GM19395 (cell line): Measurements from ENCODE around the gene CA10.

ENCODE experiments used
- ATAC-seq: cut with Tn5 transposase; IDR thresholded peaks from one replicate; pipeline ENCODE4 v1.9.1; 2021; ENCODE audit warnings: mild to moderate bottlenecking, moderate library complexity; ENCODE audit not compliant: unreplicated experiment

The CA10 gene

GRCh38 chr17:52147872-52148271, 10.6 kb downstream of the CA10 start:
- peak; percentile 78 for ATAC-seq

GRCh38 chr17:52147431-52147830, 11.1 kb downstream of the CA10 start:
- peak; percentile 56 for ATAC-seq

GRCh38 chr17:52145476-52145875, 13.0 kb downstream of the CA10 start:
- no peak for ATAC-seq

GRCh38 chr17:52143542-52143941, 15.0 kb downstream of the CA10 start:
- no peak for ATAC-seq

GRCh38 chr17:52140601-52141000, 17.9 kb downstream of the CA10 start:
- ATAC-seq, result no peak

DNA sequence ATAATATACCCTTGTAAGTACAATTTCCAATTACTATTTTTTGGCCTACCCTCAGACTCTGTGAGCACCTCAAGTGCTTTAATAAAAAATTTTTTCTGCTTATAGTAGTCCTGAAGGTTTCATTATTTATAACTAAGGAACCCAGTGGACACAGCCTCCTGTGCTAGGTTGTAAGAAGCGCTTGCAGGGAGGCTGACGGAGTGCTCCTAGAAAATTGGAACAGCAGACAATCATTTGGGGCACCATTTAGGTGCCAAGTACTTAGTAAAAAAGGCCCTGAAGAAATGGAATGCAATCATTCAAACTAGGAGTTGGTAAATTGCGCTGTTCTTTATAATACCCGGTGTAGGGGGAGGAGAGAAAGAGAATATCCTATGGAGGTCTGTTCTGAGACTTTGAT, 19.8 kb downstream of the CA10 start:
- ATAC-seq, result no peak

DNA sequence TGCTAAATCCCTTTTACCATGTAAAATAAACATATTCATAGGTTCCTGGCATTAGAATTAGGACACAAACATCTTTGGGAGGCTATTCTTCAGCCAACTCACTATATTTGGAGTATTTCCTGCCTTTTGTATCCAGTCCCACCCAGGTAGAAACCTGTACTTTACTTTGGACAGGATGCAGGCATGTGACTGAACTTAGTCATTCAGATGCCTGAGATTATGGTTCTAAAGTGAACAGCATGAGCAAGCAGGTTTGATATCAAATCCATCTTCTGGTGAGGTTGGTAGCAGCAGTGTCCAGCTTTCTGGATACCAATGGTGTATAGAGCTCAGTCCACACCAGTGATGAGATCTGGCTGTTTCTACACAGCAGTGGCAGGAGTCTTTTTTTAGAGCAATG, 20.2 kb downstream of the CA10 start:
- no peak for ATAC-seq

GRCh38 chr17:52136166-52136565, 22.3 kb downstream of the CA10 start:
- no peak for ATAC-seq

- ATAC-seq, result no peak
These were observed 23.9 kb downstream of the CA10 start for GRCh38 chr17:52134641-52135040.

- no peak for ATAC-seq
These were observed 29.8 kb downstream of the CA10 start for GRCh38 chr17:52128721-52129120.

DNA sequence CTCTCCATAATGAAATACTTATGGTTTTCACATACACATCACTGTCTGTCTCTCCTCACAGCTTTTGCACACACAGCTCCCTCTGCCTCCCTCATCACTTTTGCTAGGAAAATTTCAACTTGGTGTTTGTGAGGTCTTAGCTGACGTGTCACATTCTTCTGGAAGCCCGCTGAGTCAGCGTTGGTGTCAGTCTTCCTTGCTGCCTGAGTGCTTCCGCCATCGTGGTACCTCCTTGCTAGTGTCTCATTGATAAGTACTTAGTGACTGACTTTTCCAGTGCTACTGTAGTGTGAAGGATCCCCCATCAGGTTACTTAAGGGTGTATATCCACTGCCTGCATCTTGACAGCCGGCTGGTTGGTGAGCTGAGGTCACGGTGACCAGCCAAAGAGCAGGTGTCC, 33.5 kb downstream of the CA10 start:
- no peak for ATAC-seq

GRCh38 chr17:52124561-52124960, 34.0 kb downstream of the CA10 start:
- ATAC-seq, result no peak

- no peak for ATAC-seq
These were observed 38.0 kb downstream of the CA10 start for GRCh38 chr17:52120465-52120864.

DNA sequence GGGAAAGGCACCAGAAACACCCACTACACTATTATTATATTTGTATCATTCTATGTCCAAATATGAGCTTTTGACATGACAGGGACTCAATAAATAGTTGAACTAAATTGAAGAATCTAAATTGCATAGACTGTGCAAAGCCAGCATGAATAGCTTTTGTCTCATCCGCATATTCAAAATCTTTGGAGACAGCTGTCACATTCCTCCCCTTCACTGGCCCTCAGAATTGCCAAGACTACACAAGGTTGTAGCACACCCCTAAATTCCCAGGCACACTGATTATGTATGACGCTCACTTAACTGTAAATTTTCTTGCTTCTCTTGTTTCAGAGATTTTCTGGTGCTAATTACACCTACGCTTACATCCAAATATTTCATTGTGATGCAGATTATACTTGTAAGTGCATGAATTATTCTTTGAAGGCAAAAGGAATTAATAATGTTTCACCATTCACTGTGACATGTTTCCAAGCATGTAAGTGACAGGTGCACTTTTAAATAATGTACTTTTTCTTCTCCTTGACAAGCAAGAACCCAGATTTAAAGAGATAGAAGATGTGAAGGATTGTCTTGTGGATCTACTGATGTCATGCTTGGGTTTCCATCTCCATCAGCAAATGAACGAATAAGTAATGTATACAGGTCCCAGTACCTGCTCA, 47.5 kb downstream of the CA10 start:
- no peak for ATAC-seq

DNA sequence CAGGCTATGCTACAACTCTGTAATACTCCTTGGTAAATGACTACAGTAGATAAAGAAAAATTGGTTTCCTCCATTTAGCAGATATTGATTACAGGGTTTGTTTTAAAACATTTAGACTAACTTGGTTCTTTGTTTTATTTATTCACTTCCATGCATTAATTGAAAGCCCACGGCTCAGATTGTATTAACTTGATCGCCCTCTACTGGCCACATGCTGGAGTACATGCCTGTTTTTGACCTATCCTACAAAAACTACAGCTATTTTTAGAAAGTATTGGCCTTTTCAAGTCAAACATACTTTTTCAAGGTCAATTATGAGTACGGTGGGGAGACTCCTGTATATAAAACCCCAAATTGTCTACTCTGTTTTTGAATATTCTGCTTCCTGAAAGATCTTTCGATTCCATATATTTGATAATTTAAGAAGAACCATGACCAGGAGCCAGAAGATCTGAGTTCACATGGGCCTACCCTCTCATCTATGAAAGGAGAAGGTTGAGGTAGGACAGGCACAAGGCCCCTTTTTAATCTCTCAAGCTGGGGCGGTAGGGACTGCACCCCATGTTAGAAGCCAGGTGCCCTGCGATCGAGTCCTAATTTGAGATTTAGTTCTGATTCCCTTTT, 51.8 kb downstream of the CA10 start:
- no peak for ATAC-seq

DNA sequence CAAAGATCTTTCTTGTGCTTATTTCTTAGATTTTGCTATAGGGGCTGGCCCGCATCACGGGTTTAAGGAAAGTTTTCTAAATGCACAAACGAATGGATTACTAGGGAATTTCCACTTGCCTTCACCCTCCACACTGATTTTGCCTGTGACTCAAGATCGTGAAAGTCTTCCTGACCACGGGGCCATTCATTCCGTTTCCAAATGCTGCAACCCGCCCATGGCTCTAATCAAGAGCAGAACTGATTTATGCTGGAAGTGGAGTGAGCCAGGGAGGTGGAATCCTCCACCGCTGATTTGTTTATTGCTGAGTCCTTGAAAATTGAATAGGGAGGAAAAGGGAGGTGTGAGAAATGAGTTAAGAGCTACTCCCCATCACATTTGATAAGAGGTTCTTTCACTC, 52.4 kb downstream of the CA10 start:
- ATAC-seq, result no peak

DNA sequence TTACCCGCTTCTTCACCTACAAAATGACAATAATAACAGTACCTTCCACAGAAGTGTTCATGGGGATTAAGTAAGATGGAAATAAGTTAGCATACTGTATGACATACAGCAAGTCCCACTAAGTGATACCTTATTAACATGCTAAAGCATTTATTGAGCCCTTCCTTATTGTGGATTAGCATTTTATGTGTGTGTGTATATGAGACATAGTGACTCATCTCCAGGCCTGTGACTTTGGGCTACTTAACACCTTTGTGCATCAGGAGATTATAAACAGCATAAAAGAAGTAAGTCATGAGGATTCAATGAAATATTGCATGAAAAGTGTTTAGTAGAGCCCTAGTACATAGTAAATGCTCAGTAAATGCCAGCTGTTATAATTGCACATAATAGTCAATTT, 52.9 kb downstream of the CA10 start:
- ATAC-seq, result no peak

DNA sequence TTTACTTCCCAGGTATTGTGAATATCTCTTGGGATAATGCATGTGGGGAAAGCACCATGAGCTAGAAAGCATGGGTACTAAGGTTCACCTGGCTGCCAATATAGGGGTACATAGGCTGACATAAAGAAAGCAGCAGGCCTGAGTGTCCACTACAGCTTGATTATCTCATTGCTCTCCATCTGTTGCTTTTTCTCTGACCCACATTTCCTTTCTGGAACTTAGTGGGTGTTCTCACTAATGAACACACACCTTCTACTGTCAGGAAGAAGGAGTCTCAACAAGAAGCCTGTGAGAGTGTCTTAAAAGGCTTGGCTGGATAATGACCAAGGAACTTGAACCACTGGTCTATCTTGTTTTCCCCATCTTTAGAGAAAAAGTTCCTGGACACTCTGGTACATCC, 62.5 kb downstream of the CA10 start:
- ATAC-seq, result no peak

DNA sequence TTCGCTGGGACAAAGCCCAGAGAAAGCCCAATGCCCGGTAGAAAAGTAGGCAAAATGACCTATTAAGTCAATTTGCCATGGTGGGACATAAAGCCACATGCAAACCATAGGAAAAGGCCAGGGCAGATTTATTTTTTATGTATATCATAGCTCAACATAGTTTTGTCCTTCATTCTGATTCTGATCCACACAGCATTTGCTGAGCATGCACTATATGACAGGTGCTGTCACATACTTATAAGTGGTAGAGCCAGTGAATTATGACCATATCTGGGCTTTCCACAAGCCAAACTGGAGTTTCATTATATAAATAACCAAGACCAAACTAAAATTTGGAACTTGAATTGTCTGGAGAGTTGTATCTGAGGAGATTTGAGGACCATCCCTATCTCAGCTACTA, 74.3 kb downstream of the CA10 start:
- no peak for ATAC-seq

DNA sequence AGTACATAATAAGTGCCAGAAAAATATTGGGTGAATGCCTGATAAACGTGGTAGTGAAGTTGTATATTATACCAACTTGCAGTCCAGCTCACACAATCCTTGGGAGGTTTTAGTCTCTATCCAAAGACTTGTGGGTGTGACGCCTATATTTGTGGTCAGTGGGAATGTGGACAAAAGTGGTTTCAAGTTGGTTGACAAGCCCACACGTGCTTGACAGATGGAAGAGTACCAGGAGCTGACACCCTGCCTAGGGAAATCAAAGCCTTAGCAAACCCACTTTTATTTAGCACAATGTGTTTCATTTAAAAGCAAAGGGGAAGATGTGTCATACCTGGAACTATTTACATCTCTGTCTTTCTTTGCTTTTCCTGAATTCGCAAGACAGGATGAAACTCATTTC, 79.0 kb downstream of the CA10 start:
- ATAC-seq, result no peak

DNA sequence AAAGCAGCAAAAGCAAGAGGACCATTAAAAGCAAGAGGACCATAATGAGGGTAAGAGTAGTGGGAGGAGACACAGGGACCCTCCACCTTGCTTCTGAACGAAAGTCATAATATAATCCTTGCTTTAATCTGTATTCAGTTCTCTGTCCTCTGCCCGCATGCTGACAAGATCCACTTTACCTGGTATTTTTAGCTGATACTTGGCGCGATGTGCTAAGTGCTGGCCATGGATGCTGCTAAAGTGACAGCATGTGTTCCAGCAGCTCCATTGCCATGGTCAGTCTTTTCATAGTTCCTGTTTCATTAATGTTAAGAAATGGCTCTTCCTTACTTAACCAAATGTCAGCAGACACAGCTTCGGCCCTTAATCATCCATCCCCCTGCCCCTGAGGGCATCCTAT, 86.8 kb downstream of the CA10 start:
- ATAC-seq, result no peak

DNA sequence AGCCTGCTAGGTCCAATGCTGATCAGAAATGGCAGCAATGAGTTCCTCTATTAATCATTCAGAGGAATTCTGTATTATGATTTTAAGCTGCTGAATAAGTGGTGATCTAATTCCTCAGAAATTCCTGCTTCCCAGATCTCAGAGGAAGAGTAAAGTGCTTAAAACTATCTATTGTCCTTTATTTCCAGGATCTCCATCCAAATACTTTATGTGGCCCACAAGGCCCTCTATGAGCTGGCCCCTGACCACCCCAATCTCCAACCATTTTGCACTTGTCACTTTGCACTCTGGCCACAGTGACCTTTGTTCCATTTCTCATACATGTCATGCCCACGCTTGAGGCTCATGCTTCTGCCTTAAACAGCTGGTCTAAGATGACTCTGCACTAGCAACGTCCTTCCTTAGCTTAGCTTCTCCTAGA, 93.7 kb downstream of the CA10 start:
- ATAC-seq, result no peak

GRCh38 chr17:52049496-52049895, 109.0 kb downstream of the CA10 start:
- ATAC-seq, result no peak
